Type B pancreatic cell (in vitro differentiated cells): ENCODE results near the gene KIF17. TPM values are rescaled to one million over a fixed set of nuclear protein-coding genes. Genes with fewer than 3 reads are reported as not detected.

ENCODE experiments used
- DNase-seq: peaks from one replicate; pipeline ENCODE4 v3.0.0; 2021; ENCODE audit warnings: mixed read lengths; ENCODE audit not compliant: unreplicated experiment; ENCODE audit errors: extremely low spot score
- H3K27ac Mint-ChIP-seq: 2 replicates; pipeline ENCODE4 v1.8.0; 2021; ENCODE audit warnings: mild to moderate bottlenecking, mixed read lengths
- H3K27me3 Mint-ChIP-seq: 2 replicates; pipeline ENCODE4 v1.8.0; 2021; ENCODE audit warnings: mixed read lengths
- H3K36me3 Mint-ChIP-seq: 2 replicates; pipeline ENCODE4 v1.8.0; 2021; ENCODE audit warnings: mixed read lengths
- H3K4me1 Mint-ChIP-seq: one replicate; pipeline ENCODE4 v1.8.0; 2021; ENCODE audit warnings: mixed read lengths; ENCODE audit not compliant: unreplicated experiment
- H3K4me3 Mint-ChIP-seq: 2 replicates; pipeline ENCODE4 v1.8.0; 2021; ENCODE audit warnings: mild to moderate bottlenecking, mixed read lengths
- H3K9me3 Mint-ChIP-seq: 2 replicates; pipeline ENCODE4 v1.8.0; 2021; ENCODE audit warnings: mixed read lengths
- CTCF ChIP-seq: fragments of 200-600 bp; sonication (generic); conservative IDR thresholded peaks from 2 replicates; pipeline ENCODE4 v1.5.0; 2021; ENCODE audit warnings: antibody characterized with exemption, mild to moderate bottlenecking
- total RNA-seq: library from RNA; stranded (reverse); gene quantifications from 2 replicates; pipeline ENCODE4 v1.2.1, GENCODE V29; 2021; ENCODE audit warnings: low replicate concordance

Gene KIF17
- total RNA-seq, 1 donor from 2014 or later = 2.1 TPM

- Mint-ChIP-seq H3K36me3 (no peaks in the 10 kb centered on the region), H3K9me3 (no peaks in the 10 kb centered on the region), H3K27me3 (no peaks in the 10 kb centered on the region), H3K27ac (no peak overlapping the region), H3K4me1 (no peaks in the 10 kb centered on the region), H3K4me3 (no peak overlapping the region)
- TF ChIP-seq CTCF = no peak
- no peak for DNase-seq
Observed at GRCh38 chr1:20705203-20705755, 12.5 kb downstream of the KIF17 start.

- H3K27me3 Mint-ChIP-seq = no peaks in the 10 kb centered on the region
- H3K27ac Mint-ChIP-seq = no peak overlapping the region
- no peak for DNase-seq
- no peak overlapping the region for H3K4me3 Mint-ChIP-seq
- no peaks in the 10 kb centered on the region for H3K36me3 Mint-ChIP-seq
- peaks cover 2% of the 10 kb centered on the region for H3K4me1 Mint-ChIP-seq
- H3K9me3 Mint-ChIP-seq = peaks cover 2% of the 10 kb centered on the region
- no peak for TF ChIP-seq CTCF
Observed at GRCh38 chr1:20704390-20705202, 13.2 kb downstream of the KIF17 start.

GRCh38 chr1:20703124-20703756, 14.6 kb downstream of the KIF17 start:
- no peak overlapping the region for H3K27ac Mint-ChIP-seq
- no peaks in the 10 kb centered on the region for H3K27me3 Mint-ChIP-seq
- H3K9me3 Mint-ChIP-seq = peaks cover 4% of the 10 kb centered on the region
- DNase-seq = no peak
- TF ChIP-seq CTCF = no peak
- H3K4me1 Mint-ChIP-seq = peaks cover 4% of the 10 kb centered on the region
- no peaks in the 10 kb centered on the region for H3K36me3 Mint-ChIP-seq
- no peak overlapping the region for H3K4me3 Mint-ChIP-seq

GRCh38 chr1:20702416-20702815, 15.4 kb downstream of the KIF17 start:
- peak; percentile 46 for TF ChIP-seq CTCF
- no peaks in the 10 kb centered on the region for H3K36me3 Mint-ChIP-seq
- no peak for DNase-seq
- H3K4me3 Mint-ChIP-seq = no peak overlapping the region
- H3K9me3 Mint-ChIP-seq = peaks cover 4% of the 10 kb centered on the region
- peaks cover 4% of the 10 kb centered on the region for H3K4me1 Mint-ChIP-seq
- H3K27ac Mint-ChIP-seq = no peak overlapping the region
- no peaks in the 10 kb centered on the region for H3K27me3 Mint-ChIP-seq

GRCh38 chr1:20701847-20702246, 16.0 kb downstream of the KIF17 start:
- Mint-ChIP-seq H3K27me3 (no peaks in the 10 kb centered on the region), H3K4me1 (peaks cover 6% of the 10 kb centered on the region), H3K9me3 (peaks cover 4% of the 10 kb centered on the region), H3K4me3 (no peak overlapping the region), H3K27ac (peak overlapping the region; percentile 18), H3K36me3 (no peaks in the 10 kb centered on the region)
- DNase-seq = no peak
- TF ChIP-seq CTCF = no peak
